Ammon's horn (tissue), 1 donor: ENCODE measurements around the gene FAM131A.

Experiments
- DNase-seq: peaks from one replicate; pipeline ENCODE4 v3.0.0-alpha.2; 2016; ENCODE audit warnings: low spot score

FAM131A gene

GRCh38 chr3:184377882-184378445 lies 40.6 kb downstream of the FAM131A start, which contains the start of gene THPO:
THPO (minus strand) TSS chr3:184378207; CDS start chr3:184376259, 1,948 bp downstream.
- DNase-seq, result no peak

GRCh38 chr3:184378651-184379357 lies 41.4 kb downstream of the FAM131A start:
- DNase-seq, result no peak

GRCh38 chr3:184379358-184380184 lies 42.2 kb downstream of the FAM131A start, which contains the start of gene CHRD:
CHRD (plus strand) TSS chr3:184380054; CDS start chr3:184380319, 265 bp downstream.
- no peak for DNase-seq

- DNase-seq, result peak; percentile 59
Measured at GRCh38 chr3:184380185-184380626, 42.8 kb downstream of the FAM131A start.

- no peak for DNase-seq
Measured at GRCh38 chr3:184380627-184381260, 43.3 kb downstream of the FAM131A start.

- DNase-seq, result no peak
Measured at GRCh38 chr3:184381261-184382224, 44.1 kb downstream of the FAM131A start.

GRCh38 chr3:184382326-184383032 lies 45.1 kb downstream of the FAM131A start:
- no peak for DNase-seq

- DNase-seq, result no peak
Measured at GRCh38 chr3:184383033-184383740, 45.8 kb downstream of the FAM131A start.

- no peak for DNase-seq
Measured at GRCh38 chr3:184384342-184384741, 46.9 kb downstream of the FAM131A start.

GRCh38 chr3:184384856-184385422 lies 47.5 kb downstream of the FAM131A start:
- peak; percentile 57 for DNase-seq

GRCh38 chr3:184386047-184386806 lies 48.8 kb downstream of the FAM131A start:
- DNase-seq, result no peak

- DNase-seq, result no peak
Measured at GRCh38 chr3:184387174-184387714, 49.8 kb downstream of the FAM131A start.

GRCh38 chr3:184388164-184388935 lies 51.0 kb downstream of the FAM131A start:
- no peak for DNase-seq

- no peak for DNase-seq
Measured at GRCh38 chr3:184388936-184389230, 51.5 kb downstream of the FAM131A start.

GRCh38 chr3:184389384-184389783 lies 52.0 kb downstream of the FAM131A start:
- DNase-seq, result no peak

GRCh38 chr3:184389935-184390528 lies 52.6 kb downstream of the FAM131A start:
- DNase-seq, result no peak

GRCh38 chr3:184391266-184391665 lies 53.9 kb downstream of the FAM131A start:
- DNase-seq, result no peak
